Measurements from ENCODE around the gene PTPRN2.
A peak's percentile ranks its signal among the peaks of the same experiment; 100 is the strongest.
"Not testable (repeated sequence)": the region's sequence is repeated elsewhere in the genome, so short reads cannot be mapped to it uniquely, and the experiment has no call there.

PTPRN2 gene

GRCh38 chr7:157952050-157952667 lies 635.5 kb downstream of the PTPRN2 start:
- no peak for DNase-seq

GRCh38 chr7:157951300-157952049 lies 636.1 kb downstream of the PTPRN2 start:
- no peak for DNase-seq

GRCh38 chr7:157949711-157950110 lies 637.9 kb downstream of the PTPRN2 start:
- no peak for DNase-seq

GRCh38 chr7:157947504-157947903 lies 640.1 kb downstream of the PTPRN2 start:
- no peak for DNase-seq

- no peak for DNase-seq
Measured at GRCh38 chr7:157946398-157947060, 641.1 kb downstream of the PTPRN2 start.

GRCh38 chr7:157945401-157945800 lies 642.2 kb downstream of the PTPRN2 start:
- DNase-seq = no peak

- no peak for DNase-seq
Measured at GRCh38 chr7:157944734-157945291, 642.8 kb downstream of the PTPRN2 start.

- no peak for DNase-seq
Measured at GRCh38 chr7:157944051-157944450, 643.6 kb downstream of the PTPRN2 start.

- no peak for DNase-seq
Measured at GRCh38 chr7:157943561-157943960, 644.1 kb downstream of the PTPRN2 start.

GRCh38 chr7:157941210-157941609 lies 646.4 kb downstream of the PTPRN2 start:
- DNase-seq = no peak

GRCh38 chr7:157940497-157940896 lies 647.1 kb downstream of the PTPRN2 start:
- no peak for DNase-seq

- DNase-seq = no peak
Measured at GRCh38 chr7:157938211-157938610, 649.4 kb downstream of the PTPRN2 start.

GRCh38 chr7:157937406-157937805 lies 650.2 kb downstream of the PTPRN2 start:
- DNase-seq = no peak

GRCh38 chr7:157936976-157937375 lies 650.6 kb downstream of the PTPRN2 start:
- no peak for DNase-seq

GRCh38 chr7:157935721-157936120 lies 651.9 kb downstream of the PTPRN2 start:
- DNase-seq = not testable (repeated sequence)

GRCh38 chr7:157933219-157934155 lies 654.1 kb downstream of the PTPRN2 start:
- DNase-seq = peak; percentile 42

- DNase-seq = peak; percentile 19
Measured at GRCh38 chr7:157932498-157933218, 655.0 kb downstream of the PTPRN2 start.

GRCh38 chr7:157930926-157931466 lies 656.6 kb downstream of the PTPRN2 start:
- DNase-seq = no peak

GRCh38 chr7:157930441-157930840 lies 657.2 kb downstream of the PTPRN2 start:
- peak; percentile 62 for DNase-seq

GRCh38 chr7:157929671-157930070 lies 658.0 kb downstream of the PTPRN2 start:
- no peak for DNase-seq

- no peak for DNase-seq
Measured at GRCh38 chr7:157928808-157929425, 658.7 kb downstream of the PTPRN2 start.
